ENCODE data around the gene EHD3.

DNA sequence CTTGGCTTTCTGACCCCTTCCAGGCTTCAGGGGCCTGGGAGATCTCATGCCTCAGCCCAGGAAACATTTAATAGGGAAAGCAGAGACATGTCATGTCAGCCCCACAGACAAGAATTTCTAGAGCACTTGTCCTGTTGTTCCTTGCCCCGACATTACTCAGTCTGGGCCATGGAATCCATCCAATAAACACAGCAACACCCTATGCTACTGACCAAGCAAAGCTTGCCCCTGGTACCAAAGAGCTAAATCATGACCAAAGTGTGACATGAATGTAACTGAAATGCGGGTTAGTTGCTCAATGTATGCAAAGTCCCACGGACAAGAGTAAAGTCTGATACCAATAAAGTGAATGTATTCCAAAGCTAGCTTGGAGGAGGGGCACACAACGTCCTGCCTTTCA lies 35.1 kb downstream of the EHD3 start:
- TF ChIP-seq, protein P1, sequence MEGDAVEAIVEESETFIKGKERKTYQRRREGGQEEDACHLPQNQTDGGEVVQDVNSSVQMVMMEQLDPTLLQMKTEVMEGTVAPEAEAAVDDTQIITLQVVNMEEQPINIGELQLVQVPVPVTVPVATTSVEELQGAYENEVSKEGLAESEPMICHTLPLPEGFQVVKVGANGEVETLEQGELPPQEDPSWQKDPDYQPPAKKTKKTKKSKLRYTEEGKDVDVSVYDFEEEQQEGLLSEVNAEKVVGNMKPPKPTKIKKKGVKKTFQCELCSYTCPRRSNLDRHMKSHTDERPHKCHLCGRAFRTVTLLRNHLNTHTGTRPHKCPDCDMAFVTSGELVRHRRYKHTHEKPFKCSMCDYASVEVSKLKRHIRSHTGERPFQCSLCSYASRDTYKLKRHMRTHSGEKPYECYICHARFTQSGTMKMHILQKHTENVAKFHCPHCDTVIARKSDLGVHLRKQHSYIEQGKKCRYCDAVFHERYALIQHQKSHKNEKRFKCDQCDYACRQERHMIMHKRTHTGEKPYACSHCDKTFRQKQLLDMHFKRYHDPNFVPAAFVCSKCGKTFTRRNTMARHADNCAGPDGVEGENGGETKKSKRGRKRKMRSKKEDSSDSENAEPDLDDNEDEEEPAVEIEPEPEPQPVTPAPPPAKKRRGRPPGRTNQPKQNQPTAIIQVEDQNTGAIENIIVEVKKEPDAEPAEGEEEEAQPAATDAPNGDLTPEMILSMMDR (IDR thresholded peaks at IDR 0.05), result no peak
- TF ChIP-seq POLR2A (IDR thresholded peaks at IDR 0.05) (no peak), EP300 (IDR thresholded peaks at IDR 0.05) (no peak)
